OCI-LY1 (cell line): ENCODE data around the gene PPP1CA.

Experiments used
- H2AFZ ChIP-seq: fragments of 200-600 bp; sonication (generic), shearing (Covaris generic); 2 replicates; pipeline ENCODE4 v1.6.0; 2014; ENCODE audit warnings: antibody characterized with exemption, mild to moderate bottlenecking, low read length
- H3F3A ChIP-seq: fragments of 200-600 bp; sonication (generic), shearing (Covaris generic); 2 replicates; pipeline ENCODE4 v1.6.0; 2014; ENCODE audit warnings: mild to moderate bottlenecking, antibody characterized with exemption, low read length, moderate library complexity; ENCODE audit not compliant: insufficient read depth
- H3K27ac ChIP-seq: fragments of 200-600 bp; sonication (generic); 2 replicates; pipeline ENCODE4 v1.5.1; 2014; ENCODE audit warnings: low read length, mixed run types, mild to moderate bottlenecking, low read depth; ENCODE audit not compliant: poor library complexity, severe bottlenecking
- H3K27me3 ChIP-seq: fragments of 200-600 bp; sonication (generic); 2 replicates; pipeline ENCODE4 v1.6.0; 2014; ENCODE audit warnings: antibody characterized with exemption, mild to moderate bottlenecking, low read length, moderate library complexity; ENCODE audit not compliant: insufficient read depth
- H3K36me3 ChIP-seq: fragments of 200-600 bp; sonication (generic); 2 replicates; pipeline ENCODE4 v1.6.1; 2014; ENCODE audit warnings: mild to moderate bottlenecking, antibody characterized with exemption, low read length, moderate library complexity, mixed read lengths; ENCODE audit not compliant: insufficient read depth
- H3K4me1 ChIP-seq: fragments of 200-600 bp; sonication (generic); 2 replicates; pipeline ENCODE4 v1.5.1; 2014; ENCODE audit warnings: mild to moderate bottlenecking, low read length, moderate library complexity; ENCODE audit not compliant: insufficient read depth, severe bottlenecking
- H3K4me2 ChIP-seq: fragments of 200-600 bp; sonication (generic), shearing (Covaris generic); 2 replicates; pipeline ENCODE4 v1.6.1; 2014; ENCODE audit warnings: low read length
- H3K4me3 ChIP-seq: fragments of 200-600 bp; sonication (generic); 2 replicates; pipeline ENCODE4 v1.5.1; 2014; ENCODE audit warnings: low read length, low read depth, mild to moderate bottlenecking, mixed read lengths; ENCODE audit not compliant: poor library complexity, severe bottlenecking
- H3K79me2 ChIP-seq: fragments of 200-600 bp; shearing (Covaris generic); 2 replicates; pipeline ENCODE4 v1.6.1; 2016; ENCODE audit warnings: mixed run types, low read length, mixed read lengths; ENCODE audit not compliant: insufficient read depth
- H3K9ac ChIP-seq: fragments of 200-600 bp; sonication (generic), shearing (Covaris generic); 2 replicates; pipeline ENCODE4 v1.6.1; 2014; ENCODE audit warnings: mild to moderate bottlenecking, low read length, mixed read lengths
- H3K9me2 ChIP-seq: fragments of 200-600 bp; sonication (generic), shearing (Covaris generic); 2 replicates; pipeline ENCODE4 v1.6.1; 2014; ENCODE audit warnings: low read depth, mild to moderate bottlenecking, low read length, mixed read lengths
- H3K9me3 ChIP-seq: fragments of 200-600 bp; shearing (Covaris generic); 2 replicates; pipeline ENCODE4 v1.6.1; 2014; ENCODE audit warnings: low read length, mixed read lengths
- H4K20me1 ChIP-seq: fragments of 200-600 bp; sonication (generic), shearing (Covaris generic); 2 replicates; pipeline ENCODE4 v1.6.0; 2016; ENCODE audit warnings: mild to moderate bottlenecking, low read length; ENCODE audit not compliant: insufficient read depth
- EZH2 ChIP-seq: fragments of 200-600 bp; sonication (generic), shearing (Covaris generic); IDR thresholded peaks from 2 replicates; pipeline ENCODE4 v1.8.0; 2017; ENCODE audit warnings: borderline replicate concordance, mixed run types, mild to moderate bottlenecking, antibody characterized with exemption, low read length, moderate library complexity, mixed read lengths
- TF ChIP-seq, protein P1 (sequence below): fragments of 200-600 bp; sonication (generic), shearing (Covaris generic); IDR thresholded peaks from 2 replicates; pipeline ENCODE4 v1.5.1; 2017; ENCODE audit warnings: mild to moderate bottlenecking, antibody characterized with exemption, low read length, moderate library complexity, mixed read lengths

Gene PPP1CA

DNA sequence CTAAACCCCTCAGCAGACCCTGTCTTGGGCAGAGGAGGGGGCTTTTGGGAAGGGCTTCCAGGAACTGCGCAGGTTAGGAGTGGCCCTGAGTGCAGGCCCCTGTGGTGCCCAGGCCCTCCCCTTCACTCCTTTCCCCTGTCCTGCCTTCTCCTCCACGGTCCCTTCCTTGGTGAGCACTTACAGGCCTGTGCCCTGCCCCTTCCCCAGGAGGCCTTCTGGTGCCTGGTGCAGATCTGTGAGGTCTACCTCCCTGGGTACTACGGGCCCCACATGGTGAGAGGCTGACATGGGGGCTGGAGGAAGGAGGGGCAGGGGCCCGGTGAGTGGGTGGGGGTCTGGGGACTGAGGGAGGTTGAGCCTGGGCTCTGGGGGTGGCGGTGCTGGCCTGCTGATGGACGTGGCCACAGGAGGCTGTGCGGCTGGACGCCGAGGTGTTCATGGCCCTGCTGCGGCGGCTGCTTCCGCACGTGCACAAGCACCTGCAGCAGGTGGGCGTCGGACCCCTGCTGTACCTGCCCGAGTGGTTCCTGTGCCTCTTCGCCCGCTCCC is 4.8 kb upstream of the PPP1CA start:
- Histone ChIP-seq H4K20me1 (no peaks in the 10 kb centered on the region), H3F3A (no peaks in the 10 kb centered on the region), H2AFZ (no peak overlapping the region), H3K4me2 (peak overlapping the region; percentile 89), H3K36me3 (peaks cover 22% of the 10 kb centered on the region; the same call in 1 of the 2 replicates), H3K9me3 (no peaks in the 10 kb centered on the region), H3K27me3 (no peaks in the 10 kb centered on the region), H3K27ac (peak overlapping the region; percentile 93), H3K4me3 (peak overlapping the region; percentile 75), H3K4me1 (peaks cover 94% of the 10 kb centered on the region), H3K9ac (peak overlapping the region; percentile 94; the same call in 1 of the 2 replicates), H3K9me2 (no peaks in the 10 kb centered on the region), H3K79me2 (no peaks in the 10 kb centered on the region)
- TF ChIP-seq, protein P1, sequence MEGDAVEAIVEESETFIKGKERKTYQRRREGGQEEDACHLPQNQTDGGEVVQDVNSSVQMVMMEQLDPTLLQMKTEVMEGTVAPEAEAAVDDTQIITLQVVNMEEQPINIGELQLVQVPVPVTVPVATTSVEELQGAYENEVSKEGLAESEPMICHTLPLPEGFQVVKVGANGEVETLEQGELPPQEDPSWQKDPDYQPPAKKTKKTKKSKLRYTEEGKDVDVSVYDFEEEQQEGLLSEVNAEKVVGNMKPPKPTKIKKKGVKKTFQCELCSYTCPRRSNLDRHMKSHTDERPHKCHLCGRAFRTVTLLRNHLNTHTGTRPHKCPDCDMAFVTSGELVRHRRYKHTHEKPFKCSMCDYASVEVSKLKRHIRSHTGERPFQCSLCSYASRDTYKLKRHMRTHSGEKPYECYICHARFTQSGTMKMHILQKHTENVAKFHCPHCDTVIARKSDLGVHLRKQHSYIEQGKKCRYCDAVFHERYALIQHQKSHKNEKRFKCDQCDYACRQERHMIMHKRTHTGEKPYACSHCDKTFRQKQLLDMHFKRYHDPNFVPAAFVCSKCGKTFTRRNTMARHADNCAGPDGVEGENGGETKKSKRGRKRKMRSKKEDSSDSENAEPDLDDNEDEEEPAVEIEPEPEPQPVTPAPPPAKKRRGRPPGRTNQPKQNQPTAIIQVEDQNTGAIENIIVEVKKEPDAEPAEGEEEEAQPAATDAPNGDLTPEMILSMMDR = no peak
- TF ChIP-seq EZH2 = no peak

DNA sequence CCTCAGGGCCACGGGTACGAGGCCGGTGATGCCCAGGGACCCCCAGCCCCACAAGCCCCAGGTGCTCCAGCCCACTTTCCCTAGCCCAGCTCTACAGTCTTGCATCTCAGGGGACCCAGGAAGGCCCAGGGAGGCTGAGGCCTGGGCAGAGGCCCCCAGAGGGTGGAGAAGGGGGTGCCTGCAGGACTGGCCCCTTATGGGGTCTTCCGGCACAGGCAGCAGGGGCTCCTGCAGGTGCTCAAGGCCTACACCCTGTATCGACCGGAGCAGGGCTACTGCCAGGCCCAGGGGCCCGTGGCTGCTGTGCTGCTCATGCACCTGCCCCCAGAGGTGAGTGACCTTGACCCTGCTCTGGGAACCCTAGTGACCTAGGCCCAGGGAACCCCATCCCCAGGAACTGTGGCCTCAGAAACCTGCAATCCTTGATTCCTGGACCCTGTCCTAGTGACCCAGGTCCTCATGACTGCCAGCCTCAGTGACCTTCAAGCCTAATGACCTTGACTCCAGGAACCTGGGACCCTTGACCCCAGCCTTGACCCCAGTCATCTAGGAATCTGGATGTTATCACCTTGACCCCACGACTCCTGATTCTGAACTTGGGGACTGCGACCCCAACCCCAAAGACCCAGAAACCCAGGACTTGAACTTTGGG is 4.2 kb upstream of the PPP1CA start:
- Histone ChIP-seq H2AFZ (no peak overlapping the region), H3K36me3 (peaks cover 22% of the 10 kb centered on the region; the same call in 1 of the 2 replicates), H3K9ac (peak overlapping the region; percentile 94; the same call in 1 of the 2 replicates), H3K4me3 (peak overlapping the region; percentile 75), H3K4me2 (peak overlapping the region; percentile 89), H3K79me2 (peaks cover 5% of the 10 kb centered on the region; the same call in 1 of the 2 replicates), H3K27ac (peak overlapping the region; percentile 93), H3K4me1 (peaks cover 93% of the 10 kb centered on the region), H3F3A (no peaks in the 10 kb centered on the region), H4K20me1 (no peaks in the 10 kb centered on the region), H3K27me3 (no peaks in the 10 kb centered on the region), H3K9me2 (no peaks in the 10 kb centered on the region), H3K9me3 (no peaks in the 10 kb centered on the region)
- no peak for TF ChIP-seq EZH2
- TF ChIP-seq, protein P1 = no peak

GRCh38 chr11:67405196-67405567 is 3.5 kb upstream of the PPP1CA start:
- H3K9me2 ChIP-seq = no peaks in the 10 kb centered on the region
- H3K36me3 ChIP-seq = peaks cover 19% of the 10 kb centered on the region; the same call in 1 of the 2 replicates
- peak overlapping the region; percentile 93 for H3K27ac ChIP-seq
- TF ChIP-seq, protein P1 = no peak
- no peak for TF ChIP-seq EZH2
- H3F3A ChIP-seq = no peaks in the 10 kb centered on the region; the same call in 1 of the 2 replicates
- H3K4me2 ChIP-seq = peak overlapping the region; percentile 89
- no peaks in the 10 kb centered on the region for H3K9me3 ChIP-seq
- H3K4me3 ChIP-seq = peak overlapping the region; percentile 75
- H4K20me1 ChIP-seq = no peaks in the 10 kb centered on the region
- H2AFZ ChIP-seq = no peak overlapping the region
- H3K79me2 ChIP-seq = peaks cover 9% of the 10 kb centered on the region; the same call in 1 of the 2 replicates
- peak overlapping the region; percentile 94; the same call in 1 of the 2 replicates for H3K9ac ChIP-seq
- H3K4me1 ChIP-seq = peaks cover 93% of the 10 kb centered on the region
- no peaks in the 10 kb centered on the region for H3K27me3 ChIP-seq
